IMR-90 (cell line): ENCODE data around the gene PRUNE2.

Source experiments
- BHLHE40 ChIP-seq: fragments of 150-350 bp; IDR thresholded peaks from 2 replicates; pipeline ENCODE4 v1.6.1; 2016; ENCODE audit warnings: mild to moderate bottlenecking, low read depth, low read length
- CTCF ChIP-seq: conservative IDR thresholded peaks from 2 replicates; pipeline ENCODE4 v1.5.1; 2012; ENCODE audit warnings: mild to moderate bottlenecking, low read depth, low read length, improper control_type of control experiment
- ELK1 ChIP-seq: fragments of 150-350 bp; IDR thresholded peaks from 2 replicates; pipeline ENCODE4 v1.6.1; 2016; ENCODE audit warnings: low read depth, mild to moderate bottlenecking, low read length, moderate library complexity, borderline replicate concordance
- MAZ ChIP-seq: IDR thresholded peaks from 2 replicates; pipeline ENCODE4 v1.6.1; 2012; ENCODE audit warnings: low read depth, mild to moderate bottlenecking, low read length, improper control_type of control experiment, moderate library complexity, borderline replicate concordance
- POLR2A ChIP-seq: IDR thresholded peaks from 2 replicates; pipeline ENCODE4 v1.6.1; 2012; ENCODE audit warnings: mild to moderate bottlenecking, low read depth, low read length

GRCh38 chr9:76613150-76613781 lies 292.6 kb downstream of the PRUNE2 start:
- TF ChIP-seq MAZ (no peak), ELK1 (no peak), POLR2A (no peak), CTCF (no peak), BHLHE40 (no peak)
